OCI-LY7 (cell line): Measurements from ENCODE around the gene CD300E. TPM values are rescaled to one million over a fixed set of nuclear protein-coding genes. Genes with fewer than 3 reads are reported as not detected.

Experiments
- BruUV-seq: library from RNA; stranded (reverse); fragments of 400-500 nt; replicated peaks from 2 replicates; lab custom pipeline; 2021; lab: Mats Ljungman, UMichigan
- CTCF ChIA-PET: fragments of 300-600 bp; sonication (Branson Sonifier 250); formaldehyde crosslinking; loops from one replicate; lab custom pipeline; 2022; ENCODE audit warnings: antibody characterized with exemption; ENCODE audit not compliant: unreplicated experiment; lab: Charles Lee
- POLR2A ChIA-PET: fragments of 300-600 bp; sonication (Branson Sonifier 250); formaldehyde crosslinking; loops from one replicate; lab custom pipeline; 2022; ENCODE audit warnings: antibody characterized with exemption; lab: Charles Lee
- DNase-seq: peaks from one replicate; pipeline ENCODE4 v3.0.0-alpha.2; 2015; ENCODE audit warnings: low spot score
- H2AFZ ChIP-seq: fragments of 200-600 bp; sonication (generic), shearing (Covaris generic); 2 replicates; pipeline ENCODE4 v1.6.1; 2014; ENCODE audit warnings: mild to moderate bottlenecking, antibody characterized with exemption, low read length, moderate library complexity
- H3K27ac ChIP-seq: fragments of 200-600 bp; sonication (generic); 2 replicates; pipeline ENCODE4 v1.5.1; 2014; ENCODE audit warnings: mixed run types, low read depth, mild to moderate bottlenecking, moderate library complexity, low read length, inconsistent platforms; ENCODE audit not compliant: poor library complexity, severe bottlenecking
- H3K36me3 ChIP-seq: fragments of 200-600 bp; sonication (generic); 2 replicates; pipeline ENCODE4 v1.6.1; 2014; ENCODE audit warnings: mild to moderate bottlenecking, antibody characterized with exemption, low read length, moderate library complexity, mixed read lengths; ENCODE audit not compliant: insufficient read depth
- H3K4me1 ChIP-seq: fragments of 200-600 bp; sonication (generic); 2 replicates; pipeline ENCODE4 v1.5.1; 2014; ENCODE audit warnings: mild to moderate bottlenecking, low read length; ENCODE audit not compliant: insufficient read depth, poor library complexity, severe bottlenecking
- H3K4me2 ChIP-seq: fragments of 200-600 bp; sonication (generic); 2 replicates; pipeline ENCODE4 v1.6.1; 2014; ENCODE audit warnings: mild to moderate bottlenecking, low read length
- H3K4me3 ChIP-seq: fragments of 200-600 bp; sonication (generic); 2 replicates; pipeline ENCODE4 v1.5.1; 2014; ENCODE audit warnings: mild to moderate bottlenecking, low read depth, low read length; ENCODE audit not compliant: poor library complexity, severe bottlenecking
- H3K79me2 ChIP-seq: fragments of 200-600 bp; sonication (generic); 2 replicates; pipeline ENCODE4 v1.6.1; 2016; ENCODE audit warnings: low read depth, mild to moderate bottlenecking, low read length, moderate library complexity, mixed read lengths; ENCODE audit not compliant: insufficient read depth
- H3K9me2 ChIP-seq: fragments of 200-600 bp; sonication (generic); 2 replicates; pipeline ENCODE4 v1.6.1; 2016; ENCODE audit warnings: mild to moderate bottlenecking, low read length, mixed read lengths; ENCODE audit not compliant: insufficient read depth
- H3K9me3 ChIP-seq: fragments of 200-600 bp; sonication (generic); 2 replicates; pipeline ENCODE4 v1.6.1; 2014; ENCODE audit warnings: mild to moderate bottlenecking, mixed run types, low read length, mixed read lengths
- H4K20me1 ChIP-seq: fragments of 200-600 bp; sonication (generic); 2 replicates; pipeline ENCODE4 v1.6.1; 2014; ENCODE audit warnings: mild to moderate bottlenecking, antibody characterized with exemption, low read length, moderate library complexity, mixed read lengths; ENCODE audit not compliant: insufficient read depth
- EZH2phosphoT487 ChIP-seq: fragments of 200-600 bp; sonication (generic); IDR thresholded peaks from 2 replicates; pipeline ENCODE4 v1.6.1; 2018; ENCODE audit warnings: low read depth, borderline replicate concordance, mild to moderate bottlenecking, mixed run types, antibody characterized with exemption, low read length, moderate library complexity, mixed read lengths
- intact Hi-C: fragments of 100-400 bp; cut with micrococcal nuclease; formaldehyde crosslinking; loops from one replicate; pipeline ENCODE4 v1.10.0; 2022; ENCODE audit not compliant: unreplicated experiment
- total RNA-seq, 2 experiments: library from RNA; depleted of rRNA in 1 of 2; stranded (reverse); fragments of >200 nt in 1 of 2; shearing (Covaris generic) in 1 of 2; gene quantifications; 2 replicates each; pipeline ENCODE4 v1.2.3, GENCODE V29; 2014 to 2022
- TF ChIP-seq, protein P1 (sequence below): fragments of 200-600 bp; sonication (generic); conservative IDR thresholded peaks from 2 replicates; pipeline ENCODE4 v1.5.1; 2014; ENCODE audit warnings: mild to moderate bottlenecking, antibody characterized with exemption, low read length, moderate library complexity, mixed read lengths

The CD300E gene
- total RNA-seq, 2 experiments from 2014 or later = not detected

DNA sequence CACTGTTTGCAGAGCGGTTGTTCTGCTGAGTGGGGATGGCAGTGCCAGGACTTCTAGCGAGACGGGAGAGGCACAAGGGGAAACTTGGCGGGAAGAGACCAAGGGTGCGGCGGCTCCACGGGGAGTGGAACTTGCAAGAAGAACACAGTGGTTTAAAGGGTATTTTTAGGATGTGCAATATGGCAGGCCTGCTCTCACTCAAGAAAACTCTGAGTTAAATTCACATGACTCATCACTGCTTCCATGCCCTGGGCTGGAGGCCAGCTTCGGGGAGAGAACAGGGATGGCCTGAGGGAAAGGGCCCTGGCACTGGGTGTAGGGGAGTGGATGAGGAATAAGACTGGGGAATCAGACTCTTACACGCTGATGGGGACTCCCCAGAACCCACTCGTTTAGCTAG, 18.2 kb downstream of the CD300E start:
- no peaks in the 10 kb centered on the region for H3K79me2 ChIP-seq
- H2AFZ ChIP-seq = no peak overlapping the region
- H3K9me3 ChIP-seq = no peaks in the 10 kb centered on the region
- no peak overlapping the region for H3K4me3 ChIP-seq
- intact Hi-C loops = no loop called here
- POLR2A ChIA-PET = no interaction called here
- BruUV-seq = no TSS peak
- H3K4me1 ChIP-seq = peaks cover 17% of the 10 kb centered on the region
- H3K27ac ChIP-seq = no peak overlapping the region
- H3K4me2 ChIP-seq = no peak overlapping the region
- CTCF ChIA-PET = no interaction called here
- no peak for DNase-seq
- H3K36me3 ChIP-seq = no peaks in the 10 kb centered on the region
- no peaks in the 10 kb centered on the region for H4K20me1 ChIP-seq
- H3K9me2 ChIP-seq = no peaks in the 10 kb centered on the region
- TF ChIP-seq EZH2phosphoT487 = no peak
- TF ChIP-seq, protein P1, sequence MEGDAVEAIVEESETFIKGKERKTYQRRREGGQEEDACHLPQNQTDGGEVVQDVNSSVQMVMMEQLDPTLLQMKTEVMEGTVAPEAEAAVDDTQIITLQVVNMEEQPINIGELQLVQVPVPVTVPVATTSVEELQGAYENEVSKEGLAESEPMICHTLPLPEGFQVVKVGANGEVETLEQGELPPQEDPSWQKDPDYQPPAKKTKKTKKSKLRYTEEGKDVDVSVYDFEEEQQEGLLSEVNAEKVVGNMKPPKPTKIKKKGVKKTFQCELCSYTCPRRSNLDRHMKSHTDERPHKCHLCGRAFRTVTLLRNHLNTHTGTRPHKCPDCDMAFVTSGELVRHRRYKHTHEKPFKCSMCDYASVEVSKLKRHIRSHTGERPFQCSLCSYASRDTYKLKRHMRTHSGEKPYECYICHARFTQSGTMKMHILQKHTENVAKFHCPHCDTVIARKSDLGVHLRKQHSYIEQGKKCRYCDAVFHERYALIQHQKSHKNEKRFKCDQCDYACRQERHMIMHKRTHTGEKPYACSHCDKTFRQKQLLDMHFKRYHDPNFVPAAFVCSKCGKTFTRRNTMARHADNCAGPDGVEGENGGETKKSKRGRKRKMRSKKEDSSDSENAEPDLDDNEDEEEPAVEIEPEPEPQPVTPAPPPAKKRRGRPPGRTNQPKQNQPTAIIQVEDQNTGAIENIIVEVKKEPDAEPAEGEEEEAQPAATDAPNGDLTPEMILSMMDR = no peak

GRCh38 chr17:74604761-74605160, 18.8 kb downstream of the CD300E start:
- ChIA-PET POLR2A (interaction anchor here (0.8 kb wide), 1 partner anchor 12 kb away, joined by 3 read pairs; no protein-coding TSS in a partner anchor), CTCF (no interaction called here)
- TF ChIP-seq, protein P1 = no peak
- no peak for TF ChIP-seq EZH2phosphoT487
- Histone ChIP-seq H3K9me3 (no peaks in the 10 kb centered on the region), H2AFZ (no peak overlapping the region), H3K27ac (no peak overlapping the region), H3K4me1 (peaks cover 17% of the 10 kb centered on the region), H3K4me3 (no peak overlapping the region), H4K20me1 (no peaks in the 10 kb centered on the region), H3K36me3 (no peaks in the 10 kb centered on the region), H3K79me2 (no peaks in the 10 kb centered on the region), H3K9me2 (no peaks in the 10 kb centered on the region), H3K4me2 (peak overlapping the region; percentile 18; the same call in 1 of the 2 replicates)
- DNase-seq = no peak
- intact Hi-C loops = no loop called here
- no TSS peak for BruUV-seq

DNA sequence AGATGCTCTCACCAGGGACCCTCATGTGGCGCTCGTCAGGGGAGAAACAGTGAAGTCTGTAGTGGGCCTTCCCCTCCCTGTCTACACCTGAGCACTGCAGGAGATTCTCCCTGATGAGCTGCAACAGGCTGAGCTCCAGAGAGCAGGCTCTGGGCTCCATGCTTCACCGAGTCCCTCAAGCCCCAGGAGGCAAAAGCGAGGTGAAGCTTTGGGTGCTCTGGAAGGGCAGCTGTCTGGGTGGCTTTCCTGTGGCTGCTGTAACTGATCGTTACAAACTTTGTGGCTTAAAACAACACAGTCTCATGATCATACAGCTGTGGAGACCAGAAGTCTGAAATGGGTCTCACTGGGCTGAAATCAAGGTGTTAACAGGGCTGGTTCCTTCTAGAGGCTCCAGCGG, 19.3 kb downstream of the CD300E start:
- H3K9me3 ChIP-seq = no peaks in the 10 kb centered on the region
- BruUV-seq = no TSS peak

More for the DNA sequence above, 19.3 kb downstream of the CD300E start:
- POLR2A ChIA-PET = interaction anchor here (0.6 to 0.8 kb wide), 2 partner anchors 12 to 21 kb away, joined by 3 to 5 read pairs; no protein-coding TSS in a partner anchor
- DNase-seq = peak; percentile 68
- Histone ChIP-seq H3K9me2 (no peaks in the 10 kb centered on the region), H3K4me1 (peaks cover 17% of the 10 kb centered on the region), H3K79me2 (no peaks in the 10 kb centered on the region), H3K36me3 (no peaks in the 10 kb centered on the region), H3K27ac (no peak overlapping the region), H2AFZ (no peak overlapping the region), H4K20me1 (no peaks in the 10 kb centered on the region), H3K4me2 (peak overlapping the region; percentile 18; the same call in 1 of the 2 replicates), H3K4me3 (no peak overlapping the region)
- CTCF ChIA-PET = interaction anchor here (1.2 kb wide), 1 partner anchor 149 kb away, joined by 3 read pairs; no protein-coding TSS in a partner anchor
- TF ChIP-seq, protein P1 = no peak
- no peak for TF ChIP-seq EZH2phosphoT487
- intact Hi-C loops = no loop called here
